A673 (cell line): ENCODE data around the gene IMPG1.

ENCODE experiments used
- EZH2 ChIP-seq: fragments of 200-600 bp; sonication (generic); IDR thresholded peaks from 2 replicates; pipeline ENCODE4 v1.6.1; 2017; ENCODE audit warnings: borderline replicate concordance, low read depth, mild to moderate bottlenecking, mixed read lengths, antibody characterized with exemption, low read length; ENCODE audit not compliant: poor library complexity, severe bottlenecking
- TF ChIP-seq, protein P1 (sequence below): fragments of 300-800, 200-600 bp; sonication (generic); conservative IDR thresholded peaks from 2 replicates; pipeline ENCODE4 v1.5.1; 2017; ENCODE audit warnings: low read depth, mild to moderate bottlenecking, antibody characterized with exemption, low read length, moderate library complexity, mixed read lengths

DNA sequence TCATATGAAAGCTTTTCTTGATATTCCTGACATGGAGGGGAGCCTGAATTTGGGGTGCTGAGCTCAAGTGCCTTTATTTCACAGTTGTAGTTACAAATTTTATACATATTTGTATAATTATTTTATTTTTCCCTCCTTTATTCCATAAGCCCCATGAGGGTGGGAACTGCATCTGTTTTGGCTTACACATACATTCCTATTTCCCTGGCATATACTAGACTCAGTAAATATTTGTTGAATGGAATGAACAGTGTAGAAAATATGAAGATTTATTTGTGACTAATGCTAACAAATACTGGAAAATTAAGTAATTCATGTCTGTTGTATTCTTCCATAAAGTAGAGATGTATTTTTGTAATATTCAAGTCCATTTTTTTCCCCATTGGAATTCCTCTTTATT, 196.3 kb downstream of the IMPG1 start:
- TF ChIP-seq, protein P1, sequence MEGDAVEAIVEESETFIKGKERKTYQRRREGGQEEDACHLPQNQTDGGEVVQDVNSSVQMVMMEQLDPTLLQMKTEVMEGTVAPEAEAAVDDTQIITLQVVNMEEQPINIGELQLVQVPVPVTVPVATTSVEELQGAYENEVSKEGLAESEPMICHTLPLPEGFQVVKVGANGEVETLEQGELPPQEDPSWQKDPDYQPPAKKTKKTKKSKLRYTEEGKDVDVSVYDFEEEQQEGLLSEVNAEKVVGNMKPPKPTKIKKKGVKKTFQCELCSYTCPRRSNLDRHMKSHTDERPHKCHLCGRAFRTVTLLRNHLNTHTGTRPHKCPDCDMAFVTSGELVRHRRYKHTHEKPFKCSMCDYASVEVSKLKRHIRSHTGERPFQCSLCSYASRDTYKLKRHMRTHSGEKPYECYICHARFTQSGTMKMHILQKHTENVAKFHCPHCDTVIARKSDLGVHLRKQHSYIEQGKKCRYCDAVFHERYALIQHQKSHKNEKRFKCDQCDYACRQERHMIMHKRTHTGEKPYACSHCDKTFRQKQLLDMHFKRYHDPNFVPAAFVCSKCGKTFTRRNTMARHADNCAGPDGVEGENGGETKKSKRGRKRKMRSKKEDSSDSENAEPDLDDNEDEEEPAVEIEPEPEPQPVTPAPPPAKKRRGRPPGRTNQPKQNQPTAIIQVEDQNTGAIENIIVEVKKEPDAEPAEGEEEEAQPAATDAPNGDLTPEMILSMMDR, result no peak
- no peak for TF ChIP-seq EZH2
